Esophagus (tissue), 2 donors: ENCODE measurements around the gene HPS3. TPM values are rescaled to one million over a fixed set of nuclear protein-coding genes. Genes with fewer than 3 reads are reported as not detected.
A peak's percentile ranks its signal among the peaks of the same experiment; 100 is the strongest.

Experiments
- H3K27ac ChIP-seq, 2 donors: one replicate each; pipeline ENCODE4 v1.5.1; 2013; ENCODE audit warnings: low read depth in 2 of 2, mild to moderate bottlenecking in 2 of 2, inconsistent platforms in 1 of 2, low read length in 1 of 2, moderate library complexity in 1 of 2
- H3K27me3 ChIP-seq, 2 donors: one replicate each; pipeline ENCODE4 v1.6.1; 2013; ENCODE audit warnings: low read length in 2 of 2, control low read depth in 1 of 2, mild to moderate bottlenecking in 1 of 2; ENCODE audit not compliant: insufficient read depth in 2 of 2, control insufficient read depth in 1 of 2
- H3K36me3 ChIP-seq, 2 donors: one replicate each; pipeline ENCODE4 v1.6.1; 2013; ENCODE audit warnings: low read length in 1 of 2; ENCODE audit not compliant: control insufficient read depth in 2 of 2, insufficient read depth in 2 of 2
- H3K4me1 ChIP-seq, 2 donors: one replicate each; pipeline ENCODE4 v1.6.1; 2013; ENCODE audit warnings: low read length in 1 of 2; ENCODE audit not compliant: control insufficient read depth in 2 of 2, insufficient read depth in 2 of 2
- H3K4me3 ChIP-seq, 2 donors: one replicate each; pipeline ENCODE4 v1.5.1; 2013; ENCODE audit warnings: low read length in 2 of 2, mild to moderate bottlenecking in 2 of 2, low read depth in 1 of 2, moderate library complexity in 1 of 2
- H3K9me3 ChIP-seq, 2 donors: one replicate each; pipeline ENCODE4 v1.6.1; 2013; ENCODE audit warnings: mild to moderate bottlenecking in 2 of 2, low read depth in 1 of 2, low read length in 1 of 2, moderate library complexity in 1 of 2; ENCODE audit not compliant: control insufficient read depth in 2 of 2, insufficient read depth in 1 of 2
- WGBS, 2 donors: extraction: QIAGEN DNeasy Blood & Tissue Kit; methylation state at CpG; one replicate each; pipeline ENCODE4 v1.1.7; 2013; 5-methylcytosine and 5-hydroxymethylcytosine counted together
- polyA plus RNA-seq, 2 donors: library from polyadenylated mRNA; stranded (reverse); fragments of 200-250 nt; gene quantifications; one replicate each; pipeline ENCODE4 v1.2.3, GENCODE V29; 2013
- donor health status: healthy with polysubstance abuse.
- donor health status: Bipolar disorder and iron deficiency.

Gene HPS3
- polyA plus RNA-seq, 2 donors: 4.0 to 4.2 TPM

DNA sequence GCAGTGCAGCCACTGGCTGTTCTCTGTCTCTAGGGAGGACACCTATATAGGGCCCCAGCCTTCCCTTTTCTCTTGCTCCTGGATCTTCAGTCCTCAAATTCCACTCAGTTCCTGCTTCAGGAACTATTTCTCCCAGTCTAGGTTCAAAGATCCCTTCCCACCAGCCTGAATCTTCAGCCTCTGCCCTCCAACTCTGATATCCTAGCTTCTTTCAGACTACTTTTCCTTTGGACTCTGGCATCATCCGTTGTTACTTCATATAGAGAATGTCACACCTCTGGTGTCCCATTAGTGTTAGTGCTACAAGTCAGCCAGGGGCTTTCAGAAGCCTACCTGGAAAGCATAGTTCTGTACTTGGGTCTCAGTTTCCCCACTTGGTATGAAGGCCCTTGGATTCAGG is 10.0 kb upstream of the HPS3 start:
- Histone ChIP-seq H3K36me3 (no peaks in the 10 kb centered on the region), H3K9me3 (no peaks in the 10 kb centered on the region), H3K27ac (no peak overlapping the region), H3K4me1 (no peaks in the 10 kb centered on the region), H3K4me3 (no peak overlapping the region), H3K27me3 (no peaks in the 10 kb centered on the region)
- 88 to 100% methylated on average over 1 of the region's 1 CpG for WGBS, 2 donors

DNA sequence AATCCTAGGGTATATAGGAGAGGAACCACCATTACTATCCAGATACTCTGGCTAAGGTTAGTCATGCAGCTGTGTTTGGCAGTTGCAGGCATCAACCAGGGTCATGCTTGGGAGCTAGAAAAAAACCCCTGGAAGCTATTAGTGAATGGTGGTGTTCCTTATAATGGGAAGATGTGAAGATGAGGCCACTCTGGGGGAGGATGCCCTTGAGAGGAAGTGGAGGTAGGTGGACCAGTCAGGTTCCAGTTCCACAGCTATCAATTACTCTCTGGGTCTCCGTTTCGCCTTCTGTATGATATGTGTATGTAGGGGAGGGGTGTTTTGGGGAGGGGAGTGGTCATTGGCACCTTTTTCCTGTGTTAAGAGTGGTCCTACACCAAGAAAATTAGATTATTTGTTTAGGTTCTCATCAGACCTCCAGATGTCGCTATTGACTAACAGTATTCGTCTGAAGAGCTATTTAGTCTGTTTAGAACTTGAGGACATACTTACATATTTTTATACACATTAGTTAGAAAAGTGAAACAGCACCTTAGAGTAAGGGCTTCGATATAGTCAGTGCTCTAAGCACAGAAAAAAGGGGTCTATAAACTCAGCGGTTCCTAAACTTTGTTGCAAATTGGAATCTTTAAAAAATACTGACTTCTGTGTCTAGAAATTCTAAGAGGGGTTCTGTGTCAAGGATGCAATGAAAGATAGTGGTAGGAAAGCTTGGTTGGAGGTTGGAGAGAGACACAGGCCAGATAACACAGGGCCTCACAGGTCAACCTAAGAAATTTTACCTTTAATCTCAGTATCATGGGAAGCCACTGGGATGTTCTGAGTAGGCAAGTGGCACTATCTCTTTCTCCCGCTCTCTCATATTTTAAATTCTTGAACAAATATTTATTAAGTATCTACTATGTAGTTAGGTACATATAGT is 9.1 kb upstream of the HPS3 start:
- H3K9me3 ChIP-seq: no peaks in the 10 kb centered on the region
- WGBS, 2 donors: 18 to 22% methylated on average over 7 of the region's 7 CpGs
- H3K4me1 ChIP-seq: no peaks in the 10 kb centered on the region
- H3K36me3 ChIP-seq: no peaks in the 10 kb centered on the region
- H3K27ac ChIP-seq: no peak overlapping the region
- H3K27me3 ChIP-seq: no peaks in the 10 kb centered on the region
- no peak overlapping the region for H3K4me3 ChIP-seq

DNA sequence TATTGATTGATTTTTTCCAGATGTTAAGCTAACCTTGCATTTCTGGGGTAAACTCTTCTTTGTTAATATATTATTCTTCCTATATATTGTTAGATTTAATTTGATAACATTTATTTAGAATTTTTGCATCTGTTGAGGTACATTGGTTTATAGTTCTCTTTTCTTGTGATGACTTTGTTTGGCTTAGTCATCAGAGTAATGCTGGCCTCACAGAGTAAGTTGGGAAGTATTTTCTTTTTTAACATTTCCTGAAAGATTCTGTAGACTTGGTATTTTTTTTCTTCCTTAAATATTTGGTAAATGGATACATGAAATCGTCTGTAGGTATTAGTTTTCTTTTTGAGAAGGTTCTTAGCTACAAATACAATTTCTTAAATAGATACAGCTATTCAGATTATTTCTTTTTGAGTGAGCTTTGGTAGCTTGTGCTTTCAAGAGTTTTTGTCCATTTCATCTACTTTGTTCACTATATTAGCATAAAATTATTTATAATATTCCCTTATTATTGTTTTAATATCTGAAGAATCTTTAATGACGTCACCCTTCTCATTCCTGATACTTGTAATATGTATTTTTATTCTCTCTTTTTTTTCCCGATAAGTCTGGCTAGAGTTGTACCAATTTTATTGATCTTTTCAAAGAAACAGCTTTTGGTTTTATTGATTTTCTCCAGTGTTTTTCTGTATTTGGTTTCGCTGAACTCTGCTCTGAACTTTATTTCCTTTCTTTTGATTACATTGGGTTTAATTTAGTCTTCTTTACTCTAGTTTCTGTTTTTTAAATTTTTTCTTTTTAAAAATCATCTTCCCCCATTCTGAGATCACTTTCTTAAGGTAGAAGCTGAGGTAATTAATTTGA is 6.5 kb upstream of the HPS3 start:
- Histone ChIP-seq H3K4me1 (no peaks in the 10 kb centered on the region), H3K9me3 (no peaks in the 10 kb centered on the region), H3K27me3 (no peaks in the 10 kb centered on the region), H3K4me3 (no peak overlapping the region), H3K27ac (no peak overlapping the region), H3K36me3 (no peaks in the 10 kb centered on the region)
- WGBS, 2 donors: 77 to 86% methylated on average over 4 of the region's 4 CpGs

DNA sequence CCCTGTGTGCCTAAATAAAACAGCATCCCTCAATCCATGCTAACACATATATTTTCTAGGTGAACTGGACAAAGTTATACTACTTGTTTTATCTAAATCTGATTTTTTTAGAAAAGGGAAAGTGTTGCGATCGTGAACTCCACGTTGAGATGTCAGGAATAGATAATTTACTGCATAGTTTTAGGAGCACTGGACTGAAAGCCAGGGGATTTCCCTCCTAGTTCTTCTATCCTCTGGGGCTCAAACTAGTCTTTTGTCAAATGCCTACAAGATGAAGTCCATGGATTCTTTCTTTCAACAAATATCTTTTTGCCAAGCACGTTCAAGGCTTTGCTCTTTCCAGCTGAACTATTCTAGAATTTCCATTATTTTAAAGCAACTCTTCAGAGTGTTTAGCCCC is 617 bp upstream of the HPS3 start:
- H3K4me1 ChIP-seq: peaks cover 2 to 3% of the 10 kb centered on the region in 2 donors
- H3K36me3 ChIP-seq: no peaks in the 10 kb centered on the region
- no peaks in the 10 kb centered on the region for H3K9me3 ChIP-seq
- H3K27ac ChIP-seq: peak overlapping the region in 1 of 2 donors; percentile 75
- peak overlapping the region; percentile 77 to 95 for H3K4me3 ChIP-seq
- H3K27me3 ChIP-seq: no peaks in the 10 kb centered on the region
- WGBS, 2 donors: 6% methylated on average over 4 of the region's 4 CpGs

DNA sequence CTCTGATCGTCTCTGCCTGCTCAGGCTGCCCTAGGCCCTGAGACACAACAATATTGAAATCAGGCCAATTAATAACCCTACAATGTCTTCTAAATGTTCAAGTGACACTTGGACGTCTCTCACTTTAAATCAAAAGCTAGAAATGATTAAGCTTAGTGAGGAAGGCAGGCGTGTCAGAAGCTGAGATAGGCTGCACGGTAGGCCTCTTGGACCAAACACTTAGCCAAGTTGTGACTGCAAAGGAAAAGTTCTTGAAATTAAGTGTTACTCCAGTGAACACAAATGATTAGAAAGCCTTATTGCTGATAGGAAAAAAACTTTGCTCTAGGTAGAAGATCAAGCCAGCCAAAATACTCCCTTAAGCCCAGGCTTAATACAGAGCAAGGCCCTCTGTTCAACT is 2.2 kb downstream of the HPS3 start:
- 36 to 42% methylated on average over 4 of the region's 4 CpGs for WGBS, 2 donors
- H3K4me3 ChIP-seq: no peak overlapping the region
- H3K27ac ChIP-seq: no peak overlapping the region
- H3K36me3 ChIP-seq: no peaks in the 10 kb centered on the region
- H3K27me3 ChIP-seq: no peaks in the 10 kb centered on the region
- H3K9me3 ChIP-seq: no peaks in the 10 kb centered on the region
- H3K4me1 ChIP-seq: peaks cover 2 to 3% of the 10 kb centered on the region in 2 donors

DNA sequence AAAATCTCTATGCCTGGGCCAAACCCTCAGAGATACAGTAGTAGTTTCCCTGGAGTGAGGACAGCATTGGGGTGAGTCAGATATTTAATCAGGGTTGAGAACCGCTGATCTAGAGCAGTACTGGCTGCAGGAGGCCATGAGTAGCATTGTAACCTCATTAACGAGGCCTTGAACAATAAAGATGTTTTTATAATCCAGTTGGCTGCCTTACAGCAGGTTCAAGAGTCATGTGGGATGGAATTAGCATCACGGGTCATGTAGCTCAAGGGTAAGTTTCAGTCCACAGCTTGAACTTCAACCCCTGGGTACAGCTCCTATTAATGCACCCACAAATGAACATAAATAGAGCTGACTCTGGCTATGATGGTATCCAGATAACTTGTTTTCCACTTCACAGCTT is 5.1 kb downstream of the HPS3 start:
- peaks cover 2 to 3% of the 10 kb centered on the region in 2 donors for H3K4me1 ChIP-seq
- no peak overlapping the region for H3K27ac ChIP-seq
- 47 to 55% methylated on average over 3 of the region's 3 CpGs for WGBS, 2 donors
- H3K4me3 ChIP-seq: no peak overlapping the region
- H3K9me3 ChIP-seq: no peaks in the 10 kb centered on the region
- H3K27me3 ChIP-seq: no peaks in the 10 kb centered on the region
- no peaks in the 10 kb centered on the region for H3K36me3 ChIP-seq

DNA sequence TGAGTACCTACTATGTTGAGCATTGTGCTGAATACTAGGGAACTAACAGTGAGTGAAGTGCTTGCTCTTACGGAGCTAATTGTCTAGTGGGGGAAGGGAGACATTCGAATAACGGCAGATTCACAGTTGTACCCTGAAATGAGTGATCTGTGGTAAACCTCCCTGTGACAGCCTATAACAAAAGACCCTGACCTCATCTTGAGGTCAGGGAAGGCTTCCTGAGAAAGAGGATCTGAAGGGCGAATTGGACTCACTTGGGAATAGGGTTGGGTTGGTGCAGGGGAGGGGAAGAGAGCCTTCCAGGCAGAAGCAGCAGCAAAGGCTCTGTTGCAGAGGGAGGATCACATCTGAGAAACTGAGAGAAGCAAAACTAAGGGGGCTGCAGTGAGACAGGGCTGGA is 13.2 kb downstream of the HPS3 start:
- H3K27me3 ChIP-seq: no peaks in the 10 kb centered on the region
- H3K9me3 ChIP-seq: no peaks in the 10 kb centered on the region
- 76 to 78% methylated on average over 4 of the region's 4 CpGs for WGBS, 2 donors
- H3K27ac ChIP-seq: no peak overlapping the region
- H3K4me1 ChIP-seq: no peaks in the 10 kb centered on the region
- peaks cover 0 to 6% of the 10 kb centered on the region in 2 donors for H3K36me3 ChIP-seq
- H3K4me3 ChIP-seq: no peak overlapping the region

DNA sequence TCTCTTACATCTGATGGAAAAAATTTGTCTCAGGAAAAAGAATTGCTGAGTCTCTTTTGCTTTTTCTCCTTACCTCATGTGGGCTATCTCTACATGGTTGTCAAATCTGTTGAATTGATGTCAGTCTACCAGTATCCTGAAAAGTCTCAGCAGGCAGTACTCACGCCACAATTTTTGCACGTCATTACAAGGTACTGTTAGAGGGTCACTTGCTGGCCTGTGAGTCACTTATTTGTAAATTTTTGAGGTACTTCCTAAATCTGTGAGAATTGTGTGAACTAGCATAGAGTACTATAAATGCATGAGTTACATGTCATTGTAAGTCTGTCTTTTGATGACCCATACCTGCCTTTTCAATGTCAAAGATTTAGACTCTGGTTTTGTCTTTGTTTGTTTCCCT is 15.9 kb downstream of the HPS3 start:
- H3K4me3 ChIP-seq: no peak overlapping the region
- no peaks in the 10 kb centered on the region for H3K27me3 ChIP-seq
- H3K27ac ChIP-seq: no peak overlapping the region
- no peaks in the 10 kb centered on the region for H3K4me1 ChIP-seq
- H3K9me3 ChIP-seq: no peaks in the 10 kb centered on the region
- H3K36me3 ChIP-seq: peaks cover 0 to 8% of the 10 kb centered on the region in 2 donors
- 83 to 86% methylated on average over 2 of the region's 2 CpGs for WGBS, 2 donors

DNA sequence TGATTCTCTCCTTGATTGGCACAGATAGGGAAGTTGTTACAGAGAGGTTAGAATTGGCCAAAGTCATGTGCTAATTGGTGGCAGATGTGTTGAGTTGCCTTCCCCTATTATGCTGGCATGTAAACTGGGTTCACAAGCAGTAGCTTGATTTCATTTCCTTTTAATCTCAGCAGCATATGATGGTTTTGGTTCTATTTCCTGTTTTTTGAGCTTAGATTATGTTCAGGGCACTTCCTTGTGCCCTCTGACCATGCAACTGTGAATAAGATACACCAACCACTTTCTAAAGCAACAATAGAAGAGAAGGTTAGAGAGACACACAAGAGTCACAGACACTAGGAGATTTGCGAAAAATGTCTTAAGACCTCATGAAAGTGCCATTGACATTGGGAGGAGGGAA is 16.5 kb downstream of the HPS3 start:
- H3K4me3 ChIP-seq: no peak overlapping the region
- H3K9me3 ChIP-seq: no peaks in the 10 kb centered on the region
- no peaks in the 10 kb centered on the region for H3K4me1 ChIP-seq
- 93 to 94% methylated on average over 1 of the region's 1 CpG for WGBS, 2 donors
- H3K36me3 ChIP-seq: peaks cover 0 to 11% of the 10 kb centered on the region in 2 donors
- H3K27me3 ChIP-seq: no peaks in the 10 kb centered on the region
- H3K27ac ChIP-seq: no peak overlapping the region
